ENCODE results near the gene IGLON5. TPM values are rescaled to one million over a fixed set of nuclear protein-coding genes. Genes with fewer than 3 reads are reported as not detected.
A peak's percentile ranks its signal among the peaks of the same experiment; 100 is the strongest.

Gene IGLON5
- total RNA-seq, 6 donors from 2014 or later, result 0.09 to 0.10 TPM; not detected in 4

GRCh38 chr19:51345076-51345620, 33.7 kb downstream of the IGLON5 start:
- DNase-seq (peak in 1 of 2 donors; percentile 72), ATAC-seq (ENCODE audit: low FRiP score in 2 of 2) (no peak)
- 96 to 100% methylated on average over 4 to 9 of the region's 9 CpGs for WGBS, 2 donors

GRCh38 chr19:51346742-51347141, 35.3 kb downstream of the IGLON5 start:
- Histone ChIP-seq H3K9me3 (no peaks in the 10 kb centered on the region), H3K36me3 (peaks cover 7 to 65% (median 35%) of the 10 kb centered on the region in 4 donors), H3K27ac (no peak overlapping the region), H3K4me3 (no peak overlapping the region), H3K27me3 (no peaks in the 10 kb centered on the region), H3K4me1 (no peaks in the 10 kb centered on the region)
- 90 to 92% methylated on average over 9 to 17 of the region's 17 CpGs for WGBS, 2 donors
- no peak for TF ChIP-seq POLR2AphosphoS5 (IDR thresholded peaks at IDR 0.05)
- no peak for TF ChIP-seq EP300 (IDR thresholded peaks at IDR 0.05)
- no peak for TF ChIP-seq POLR2A (IDR thresholded peaks at IDR 0.05)
- no peak for TF ChIP-seq CTCF (IDR thresholded peaks at IDR 0.05)
- ATAC-seq (ENCODE audit: low FRiP score in 2 of 2), result no peak
- DNase-seq, result peak in 1 of 2 donors; percentile 73

More at GRCh38 chr19:51345076-51345620, 33.7 kb downstream of the IGLON5 start:
- Histone ChIP-seq H3K36me3 (peaks cover 7 to 49% (median 22%) of the 10 kb centered on the region in 4 donors), H3K4me1 (peaks cover 5 to 8% (median 6%) of the 10 kb centered on the region in 4 donors), H3K27ac (no peak overlapping the region), H3K9me3 (no peaks in the 10 kb centered on the region), H3K27me3 (no peaks in the 10 kb centered on the region), H3K4me3 (no peak overlapping the region)
- TF ChIP-seq POLR2A (IDR thresholded peaks at IDR 0.05) (no peak), CTCF (IDR thresholded peaks at IDR 0.05) (no peak), POLR2AphosphoS5 (IDR thresholded peaks at IDR 0.05) (no peak), EP300 (IDR thresholded peaks at IDR 0.05) (no peak)

GRCh38 chr19:51347209-51347928, 35.9 kb downstream of the IGLON5 start:
- TF ChIP-seq POLR2A (IDR thresholded peaks at IDR 0.05) (no peak), EP300 (IDR thresholded peaks at IDR 0.05) (no peak), CTCF (IDR thresholded peaks at IDR 0.05) (no peak), POLR2AphosphoS5 (IDR thresholded peaks at IDR 0.05) (no peak)
- Histone ChIP-seq H3K4me1 (no peaks in the 10 kb centered on the region), H3K36me3 (peaks cover 7 to 72% (median 41%) of the 10 kb centered on the region in 4 donors), H3K27me3 (no peaks in the 10 kb centered on the region), H3K4me3 (no peak overlapping the region), H3K27ac (no peak overlapping the region), H3K9me3 (no peaks in the 10 kb centered on the region)
- WGBS, 2 donors, result 80 to 93% methylated on average over 7 to 10 of the region's 10 CpGs
- no peak for ATAC-seq (ENCODE audit: low FRiP score in 2 of 2)
- no peak for DNase-seq

- H3K27ac ChIP-seq, result no peak overlapping the region
- no peaks in the 10 kb centered on the region for H3K27me3 ChIP-seq
- ATAC-seq (ENCODE audit: low FRiP score in 2 of 2) (no peak), DNase-seq (no peak)
- no peaks in the 10 kb centered on the region for H3K9me3 ChIP-seq
- 94 to 95% methylated on average over 11 of the region's 11 CpGs for WGBS, 2 donors
- TF ChIP-seq EP300 (IDR thresholded peaks at IDR 0.05) (no peak), POLR2AphosphoS5 (IDR thresholded peaks at IDR 0.05) (no peak), POLR2A (IDR thresholded peaks at IDR 0.05) (no peak), CTCF (IDR thresholded peaks at IDR 0.05) (no peak)
- no peak overlapping the region for H3K4me3 ChIP-seq
- H3K36me3 ChIP-seq, result peaks cover 3 to 63% (median 35%) of the 10 kb centered on the region in 4 donors
- no peaks in the 10 kb centered on the region for H3K4me1 ChIP-seq
These were observed 40.0 kb downstream of the IGLON5 start for GRCh38 chr19:51351266-51351990.
